MM.1S (cell line): ENCODE data around the gene ZCWPW1.

Source experiments
- EZH2phosphoT487 ChIP-seq: fragments of 300-600 bp; sonication (generic); IDR thresholded peaks from 2 replicates; pipeline ENCODE4 v1.6.1; 2018; ENCODE audit warnings: antibody characterized with exemption, low read length
- TF ChIP-seq, protein P1 (sequence below): fragments of 300-600 bp; sonication (generic); IDR thresholded peaks from 2 replicates; pipeline ENCODE4 v1.5.1; 2016; ENCODE audit warnings: antibody characterized with exemption, low read length, mixed read lengths

DNA sequence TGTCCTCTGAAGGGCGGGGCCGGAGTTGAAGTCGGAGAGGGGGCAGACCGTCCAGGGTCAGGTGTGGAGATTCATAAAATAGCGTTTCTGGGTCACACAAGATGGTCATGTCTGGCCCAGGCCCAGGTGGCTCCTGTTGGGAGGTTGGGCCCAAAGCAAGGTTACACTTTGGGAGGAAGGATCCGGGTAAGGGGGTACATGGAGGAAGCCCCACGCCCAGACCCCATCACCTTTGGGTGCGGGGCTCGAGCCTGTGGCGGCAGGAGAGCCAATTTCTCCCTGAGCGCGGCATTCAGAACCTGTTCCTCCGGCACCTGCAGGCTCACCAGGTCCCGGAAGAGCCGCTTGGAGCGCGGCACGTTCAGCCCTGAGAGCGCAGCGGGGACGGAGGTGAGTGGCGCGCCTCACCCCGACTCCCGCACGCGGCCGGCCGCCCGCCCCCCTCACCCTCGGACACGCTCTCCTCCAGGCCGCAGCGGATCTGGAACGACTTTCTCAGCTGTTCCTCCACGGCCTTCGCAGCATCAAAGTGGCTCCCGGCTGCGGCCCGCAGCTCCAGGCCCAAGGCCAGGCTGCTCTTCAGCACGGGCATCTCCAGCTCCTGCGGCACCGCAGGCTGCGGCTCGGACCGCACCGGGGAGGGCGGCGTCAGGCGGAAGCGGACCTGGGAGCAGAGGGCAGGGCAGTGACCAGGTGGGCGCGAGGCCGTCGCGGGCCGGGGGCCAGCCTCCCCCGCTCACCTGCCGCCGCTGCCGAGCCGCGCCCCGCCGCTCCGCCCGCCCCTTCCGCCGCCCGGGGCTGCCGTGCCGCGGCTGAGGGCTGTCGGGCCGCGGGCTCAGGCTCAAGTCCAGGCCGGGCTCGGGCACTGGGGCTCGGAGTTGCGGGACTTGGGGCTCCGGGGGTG lies 7.2 kb upstream of the ZCWPW1 start:
- TF ChIP-seq EZH2phosphoT487 = no peak
- TF ChIP-seq, protein P1, sequence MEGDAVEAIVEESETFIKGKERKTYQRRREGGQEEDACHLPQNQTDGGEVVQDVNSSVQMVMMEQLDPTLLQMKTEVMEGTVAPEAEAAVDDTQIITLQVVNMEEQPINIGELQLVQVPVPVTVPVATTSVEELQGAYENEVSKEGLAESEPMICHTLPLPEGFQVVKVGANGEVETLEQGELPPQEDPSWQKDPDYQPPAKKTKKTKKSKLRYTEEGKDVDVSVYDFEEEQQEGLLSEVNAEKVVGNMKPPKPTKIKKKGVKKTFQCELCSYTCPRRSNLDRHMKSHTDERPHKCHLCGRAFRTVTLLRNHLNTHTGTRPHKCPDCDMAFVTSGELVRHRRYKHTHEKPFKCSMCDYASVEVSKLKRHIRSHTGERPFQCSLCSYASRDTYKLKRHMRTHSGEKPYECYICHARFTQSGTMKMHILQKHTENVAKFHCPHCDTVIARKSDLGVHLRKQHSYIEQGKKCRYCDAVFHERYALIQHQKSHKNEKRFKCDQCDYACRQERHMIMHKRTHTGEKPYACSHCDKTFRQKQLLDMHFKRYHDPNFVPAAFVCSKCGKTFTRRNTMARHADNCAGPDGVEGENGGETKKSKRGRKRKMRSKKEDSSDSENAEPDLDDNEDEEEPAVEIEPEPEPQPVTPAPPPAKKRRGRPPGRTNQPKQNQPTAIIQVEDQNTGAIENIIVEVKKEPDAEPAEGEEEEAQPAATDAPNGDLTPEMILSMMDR = no peak
